Skin of body (tissue), 2 donors: ENCODE measurements around the gene MAFG. TPM values are rescaled to one million over a fixed set of nuclear protein-coding genes. Genes with fewer than 3 reads are reported as not detected.

ENCODE experiments used
- DNase-seq: peaks from one replicate; lab custom pipeline; 2025; lab: John Stamatoyannopoulos, UW
- total RNA-seq: library from RNA; depleted of rRNA; stranded (reverse); fragments of >200 nt; gene quantifications from one replicate; pipeline ENCODE4 v1.2.3, GENCODE V29; 2014

The MAFG gene
- total RNA-seq, 1 donor from 2014 or later = 8.1 TPM

GRCh38 chr17:81868674-81869220 is 58.8 kb downstream of the MAFG start:
- no peak for DNase-seq

Other genes with a start within 250 kb of the MAFG start
- 32.1 TPM for gene ARL16, start 243.9 kb downstream of the MAFG start, total RNA-seq
- 36.6 TPM for gene HGS, start 243.7 kb downstream of the MAFG start, total RNA-seq
- gene MRPL12, start 224.4 kb downstream of the MAFG start, total RNA-seq = 9.2 TPM
- 7.1 TPM for gene SLC25A10, start 215.5 kb downstream of the MAFG start, total RNA-seq
- not detected for gene GCGR, start 123.6 kb downstream of the MAFG start, total RNA-seq
- 35.6 TPM for gene MCRIP1, start 94.4 kb downstream of the MAFG start, total RNA-seq
- gene PPP1R27, start 92.7 kb downstream of the MAFG start, total RNA-seq = 10.0 TPM
- 208 TPM for gene P4HB, start 67.2 kb downstream of the MAFG start, total RNA-seq
- gene ARHGDIA, start 56.4 kb downstream of the MAFG start, total RNA-seq = 51.6 TPM
- 67.6 TPM for gene ALYREF, start 36.1 kb downstream of the MAFG start, total RNA-seq
- 60.1 TPM for gene ANAPC11, start 36.0 kb downstream of the MAFG start, total RNA-seq
- gene NPB, start 25.5 kb downstream of the MAFG start, total RNA-seq = 0.59 TPM
- gene PCYT2, start 16.3 kb downstream of the MAFG start, total RNA-seq = 18.6 TPM
- 12.6 TPM for gene SIRT7, start 9.6 kb downstream of the MAFG start, total RNA-seq
- 49.4 TPM for gene PYCR1, start 9.6 kb upstream of the MAFG start, total RNA-seq
- 3.2 TPM for gene MYADML2, start 19.5 kb upstream of the MAFG start, total RNA-seq
- 1.7 TPM for gene NOTUM, start 33.5 kb upstream of the MAFG start, total RNA-seq
- 19.2 TPM for gene ASPSCR1, start 49.9 kb upstream of the MAFG start, total RNA-seq
- 19.7 TPM for gene CENPX, start 95.1 kb upstream of the MAFG start, total RNA-seq
- 8.6 TPM for gene LRRC45, start 95.6 kb upstream of the MAFG start, total RNA-seq
- 15.6 TPM for gene RAC3, start 103.9 kb upstream of the MAFG start, total RNA-seq
- 33.4 TPM for gene DCXR, start 110.0 kb upstream of the MAFG start, total RNA-seq
- gene RFNG, start 124.1 kb upstream of the MAFG start, total RNA-seq = 19.3 TPM
- gene GPS1, start 124.2 kb upstream of the MAFG start, total RNA-seq = 35.5 TPM
- gene DUS1L, start 138.1 kb upstream of the MAFG start, total RNA-seq = 35.7 TPM
- gene FASN, start 170.5 kb upstream of the MAFG start, total RNA-seq = 262 TPM